DMS114 treated with DMSO at 0.1 percent for 48 hours (cell line): ENCODE measurements around the gene NEUROD6.

Experiments used
- DNase-seq: peaks from one replicate; lab custom pipeline; 2025; ENCODE audit not compliant: unreplicated experiment; lab: John Stamatoyannopoulos, UW

NEUROD6 gene

GRCh38 chr7:31335161-31335856 is 5.2 kb downstream of the NEUROD6 start:
- no peak for DNase-seq

- no peak for DNase-seq
These were observed 7.2 kb downstream of the NEUROD6 start for GRCh38 chr7:31333291-31333690.

GRCh38 chr7:31327071-31327470 is 13.5 kb downstream of the NEUROD6 start:
- no peak for DNase-seq

- no peak for DNase-seq
These were observed 14.1 kb downstream of the NEUROD6 start for GRCh38 chr7:31326416-31326815.

- no peak for DNase-seq
These were observed 17.4 kb downstream of the NEUROD6 start for GRCh38 chr7:31323101-31323500.

GRCh38 chr7:31320675-31321074 is 19.9 kb downstream of the NEUROD6 start:
- no peak for DNase-seq

GRCh38 chr7:31318313-31318712 is 22.2 kb downstream of the NEUROD6 start:
- no peak for DNase-seq

GRCh38 chr7:31316876-31317275 is 23.6 kb downstream of the NEUROD6 start:
- no peak for DNase-seq

- DNase-seq = no peak
These were observed 24.8 kb downstream of the NEUROD6 start for GRCh38 chr7:31315758-31316157.

GRCh38 chr7:31314781-31315180 is 25.7 kb downstream of the NEUROD6 start:
- no peak for DNase-seq

GRCh38 chr7:31312889-31313288 is 27.6 kb downstream of the NEUROD6 start:
- no peak for DNase-seq

- DNase-seq = no peak
These were observed 29.0 kb downstream of the NEUROD6 start for GRCh38 chr7:31311552-31311951.

GRCh38 chr7:31310321-31310935 is 30.1 kb downstream of the NEUROD6 start:
- no peak for DNase-seq

GRCh38 chr7:31309407-31309806 is 31.1 kb downstream of the NEUROD6 start:
- no peak for DNase-seq

GRCh38 chr7:31308652-31309051 is 31.9 kb downstream of the NEUROD6 start:
- DNase-seq = no peak

GRCh38 chr7:31307972-31308371 is 32.6 kb downstream of the NEUROD6 start:
- DNase-seq = no peak

GRCh38 chr7:31305260-31305659 is 35.3 kb downstream of the NEUROD6 start:
- no peak for DNase-seq

- no peak for DNase-seq
These were observed 36.1 kb downstream of the NEUROD6 start for GRCh38 chr7:31304446-31304845.

- no peak for DNase-seq
These were observed 38.2 kb downstream of the NEUROD6 start for GRCh38 chr7:31302356-31302755.

- no peak for DNase-seq
These were observed 41.2 kb downstream of the NEUROD6 start for GRCh38 chr7:31299336-31299735.

GRCh38 chr7:31290601-31291000 is 49.9 kb downstream of the NEUROD6 start:
- no peak for DNase-seq
